ENCODE data around the gene ST6GALNAC2. TPM values are rescaled to one million over a fixed set of nuclear protein-coding genes. Genes with fewer than 3 reads are reported as not detected.

ST6GALNAC2 gene
- total RNA-seq, 2 experiments from 2014 or later: 0.19 to 0.51 TPM

- POLR2A ChIA-PET: interaction anchor here (1.0 kb wide), 1 partner anchor 93 kb away, joined by 3 read pairs; no protein-coding TSS in a partner anchor
- CTCF ChIA-PET: interaction anchor here (0.6 to 1.1 kb wide), 3 partner anchors 74 to 628 kb away, joined by 3 to 4 read pairs (median 4); no protein-coding TSS in a partner anchor
Measured at GRCh38 chr17:76549539-76549938, 36.1 kb downstream of the ST6GALNAC2 start.

GRCh38 chr17:76549215-76549518 lies 36.5 kb downstream of the ST6GALNAC2 start:
- Mint-ChIP-seq H3K27me3 (peaks cover 2% of the 10 kb centered on the region), H3K4me1 (ENCODE audit: low read depth) (no peaks in the 10 kb centered on the region), H3K4me3 (no peak overlapping the region), H3K27ac (no peak overlapping the region), H3K9me3 (no peaks in the 10 kb centered on the region), H3K36me3 (no peaks in the 10 kb centered on the region)
- POLR2A ChIA-PET: interaction anchor here (1.0 kb wide), 1 partner anchor 93 kb away, joined by 3 read pairs; no protein-coding TSS in a partner anchor
- DNase-seq: no peak
- intact Hi-C loops (cut with micrococcal nuclease): no loop called here
- CTCF ChIA-PET: interaction anchor here (0.8 to 1.1 kb wide), 2 partner anchors 9 to 74 kb away, joined by 3 to 4 read pairs; no protein-coding TSS in a partner anchor

More at GRCh38 chr17:76549539-76549938, 36.1 kb downstream of the ST6GALNAC2 start:
- DNase-seq: no peak
- intact Hi-C loops (cut with micrococcal nuclease): no loop called here
- Mint-ChIP-seq H3K4me3 (no peak overlapping the region), H3K9me3 (no peaks in the 10 kb centered on the region), H3K36me3 (no peaks in the 10 kb centered on the region), H3K27me3 (peaks cover 2% of the 10 kb centered on the region), H3K27ac (no peak overlapping the region), H3K4me1 (ENCODE audit: low read depth) (no peaks in the 10 kb centered on the region)

GRCh38 chr17:76548378-76549214 lies 37.1 kb downstream of the ST6GALNAC2 start:
- no peaks in the 10 kb centered on the region for H3K9me3 Mint-ChIP-seq
- intact Hi-C loops (cut with micrococcal nuclease): no loop called here
- no peak overlapping the region for H3K27ac Mint-ChIP-seq
- POLR2A ChIA-PET: interaction anchor here (1.0 kb wide), 1 partner anchor 94 kb away, joined by 3 read pairs; no protein-coding TSS in a partner anchor
- peaks cover 7% of the 10 kb centered on the region for H3K27me3 Mint-ChIP-seq
- CTCF ChIA-PET: interaction anchor here (0.8 to 1.1 kb wide), 2 partner anchors 9 to 75 kb away, joined by 3 to 4 read pairs; no protein-coding TSS in a partner anchor
- no peak for DNase-seq
- H3K4me3 Mint-ChIP-seq: no peak overlapping the region
- H3K36me3 Mint-ChIP-seq: no peaks in the 10 kb centered on the region
- H3K4me1 Mint-ChIP-seq (ENCODE audit: low read depth): no peaks in the 10 kb centered on the region

GRCh38 chr17:76547642-76548202 lies 37.9 kb downstream of the ST6GALNAC2 start:
- Mint-ChIP-seq H3K4me1 (ENCODE audit: low read depth) (no peaks in the 10 kb centered on the region), H3K4me3 (no peak overlapping the region), H3K27ac (no peak overlapping the region), H3K27me3 (peaks cover 9% of the 10 kb centered on the region), H3K36me3 (no peaks in the 10 kb centered on the region), H3K9me3 (no peaks in the 10 kb centered on the region)
- no peak for DNase-seq
- ChIA-PET POLR2A (interaction anchor here (1.0 kb wide), 1 partner anchor 10 kb away, joined by 3 read pairs; no protein-coding TSS in a partner anchor), CTCF (interaction anchor here (1.0 to 4.3 kb wide), 5 partner anchors 10 to 81 kb away, joined by 3 to 36 read pairs (median 5); partner anchors contain the start of gene AANAT)
- intact Hi-C loops (cut with micrococcal nuclease): no loop called here

- Mint-ChIP-seq H3K4me1 (ENCODE audit: low read depth) (no peaks in the 10 kb centered on the region), H3K4me3 (no peak overlapping the region), H3K27me3 (peaks cover 11% of the 10 kb centered on the region), H3K9me3 (no peaks in the 10 kb centered on the region), H3K27ac (no peak overlapping the region), H3K36me3 (no peaks in the 10 kb centered on the region)
- POLR2A ChIA-PET: interaction anchor here (0.9 to 1.0 kb wide), 2 partner anchors 11 to 20 kb away, joined by 3 read pairs; no protein-coding TSS in a partner anchor
- CTCF ChIA-PET: interaction anchor here (1.0 to 4.3 kb wide), 8 partner anchors 10 to 80 kb away, joined by 3 to 36 read pairs (median 5); partner anchors contain the start of genes AANAT and ST6GALNAC2
- intact Hi-C loops (cut with micrococcal nuclease): no loop called here
- DNase-seq: peak; percentile 48
Measured at GRCh38 chr17:76547183-76547641, 38.4 kb downstream of the ST6GALNAC2 start.

GRCh38 chr17:76546556-76547182 lies 39.0 kb downstream of the ST6GALNAC2 start:
- intact Hi-C loops (cut with micrococcal nuclease): no loop called here
- H3K36me3 Mint-ChIP-seq: no peaks in the 10 kb centered on the region
- no peaks in the 10 kb centered on the region for H3K9me3 Mint-ChIP-seq
- POLR2A ChIA-PET: interaction anchor here (0.9 to 1.0 kb wide), 2 partner anchors 12 to 20 kb away, joined by 3 read pairs; no protein-coding TSS in a partner anchor
- DNase-seq: no peak
- CTCF ChIA-PET: interaction anchor here (1.0 to 4.3 kb wide), 8 partner anchors 11 to 80 kb away, joined by 3 to 36 read pairs (median 5); partner anchors contain the start of genes AANAT and ST6GALNAC2
- H3K4me3 Mint-ChIP-seq: no peak overlapping the region
- peaks cover 14% of the 10 kb centered on the region for H3K27me3 Mint-ChIP-seq
- no peaks in the 10 kb centered on the region for H3K4me1 Mint-ChIP-seq (ENCODE audit: low read depth)
- no peak overlapping the region for H3K27ac Mint-ChIP-seq

- POLR2A ChIA-PET: interaction anchor here (1.1 kb wide), 1 partner anchor 10 kb away, joined by 3 read pairs; no protein-coding TSS in a partner anchor
- Mint-ChIP-seq H3K36me3 (no peaks in the 10 kb centered on the region), H3K4me1 (ENCODE audit: low read depth) (no peaks in the 10 kb centered on the region)
Measured at GRCh38 chr17:76545918-76546555, 39.6 kb downstream of the ST6GALNAC2 start.

GRCh38 chr17:76544546-76545365 lies 40.9 kb downstream of the ST6GALNAC2 start:
- CTCF ChIA-PET: interaction anchor here (1.0 to 4.3 kb wide), 3 partner anchors 15 to 79 kb away, joined by 4 to 36 read pairs (median 19); no protein-coding TSS in a partner anchor
- intact Hi-C loops (cut with micrococcal nuclease): no loop called here
- no peak overlapping the region for H3K4me3 Mint-ChIP-seq

More at GRCh38 chr17:76545918-76546555, 39.6 kb downstream of the ST6GALNAC2 start:
- intact Hi-C loops (cut with micrococcal nuclease): no loop called here
- H3K4me3 Mint-ChIP-seq: no peak overlapping the region
- H3K9me3 Mint-ChIP-seq: no peaks in the 10 kb centered on the region
- H3K27ac Mint-ChIP-seq: no peak overlapping the region
- peaks cover 17% of the 10 kb centered on the region for H3K27me3 Mint-ChIP-seq
- CTCF ChIA-PET: interaction anchor here (1.0 to 4.3 kb wide), 7 partner anchors 11 to 78 kb away, joined by 3 to 36 read pairs (median 5); partner anchors contain the start of gene ST6GALNAC2
- no peak for DNase-seq

GRCh38 chr17:76543826-76544545 lies 41.7 kb downstream of the ST6GALNAC2 start:
- no peaks in the 10 kb centered on the region for H3K4me1 Mint-ChIP-seq (ENCODE audit: low read depth)
- no peaks in the 10 kb centered on the region for H3K36me3 Mint-ChIP-seq
- peaks cover 29% of the 10 kb centered on the region for H3K27me3 Mint-ChIP-seq
- ChIA-PET POLR2A (no interaction called here), CTCF (interaction anchor here (4.3 kb wide), 1 partner anchor 21 kb away, joined by 36 read pairs; no protein-coding TSS in a partner anchor)
- no peaks in the 10 kb centered on the region for H3K9me3 Mint-ChIP-seq
- intact Hi-C loops (cut with micrococcal nuclease): no loop called here
- no peak overlapping the region for H3K4me3 Mint-ChIP-seq
- no peak overlapping the region for H3K27ac Mint-ChIP-seq
- no peak for DNase-seq

More at GRCh38 chr17:76544546-76545365, 40.9 kb downstream of the ST6GALNAC2 start:
- Mint-ChIP-seq H3K9me3 (no peaks in the 10 kb centered on the region), H3K27ac (no peak overlapping the region), H3K36me3 (no peaks in the 10 kb centered on the region), H3K4me1 (ENCODE audit: low read depth) (no peaks in the 10 kb centered on the region), H3K27me3 (peaks cover 21% of the 10 kb centered on the region)
- POLR2A ChIA-PET: interaction anchor here (1.1 kb wide), 1 partner anchor 8 kb away, joined by 3 read pairs; no protein-coding TSS in a partner anchor
- DNase-seq: no peak

GRCh38 chr17:76543482-76543825 lies 42.2 kb downstream of the ST6GALNAC2 start:
- Mint-ChIP-seq H3K27me3 (peaks cover 34% of the 10 kb centered on the region), H3K4me1 (ENCODE audit: low read depth) (no peaks in the 10 kb centered on the region), H3K9me3 (no peaks in the 10 kb centered on the region), H3K36me3 (no peaks in the 10 kb centered on the region), H3K4me3 (no peak overlapping the region), H3K27ac (no peak overlapping the region)
- CTCF ChIA-PET: interaction anchor here (4.3 kb wide), 1 partner anchor 20 kb away, joined by 36 read pairs; no protein-coding TSS in a partner anchor
- DNase-seq: no peak
- POLR2A ChIA-PET: no interaction called here
- intact Hi-C loops (cut with micrococcal nuclease): no loop called here
